ENCODE results near the gene RTP1. TPM values are rescaled to one million over a fixed set of nuclear protein-coding genes. Genes with fewer than 3 reads are reported as not detected.
"Not testable (repeated sequence)": the region's sequence is repeated elsewhere in the genome, so short reads cannot be mapped to it uniquely, and the experiment has no call there.

RTP1 gene
- polyA plus RNA-seq, 12 donors = 0.08 to 0.60 (median 0.31) TPM; not detected in 6

DNA sequence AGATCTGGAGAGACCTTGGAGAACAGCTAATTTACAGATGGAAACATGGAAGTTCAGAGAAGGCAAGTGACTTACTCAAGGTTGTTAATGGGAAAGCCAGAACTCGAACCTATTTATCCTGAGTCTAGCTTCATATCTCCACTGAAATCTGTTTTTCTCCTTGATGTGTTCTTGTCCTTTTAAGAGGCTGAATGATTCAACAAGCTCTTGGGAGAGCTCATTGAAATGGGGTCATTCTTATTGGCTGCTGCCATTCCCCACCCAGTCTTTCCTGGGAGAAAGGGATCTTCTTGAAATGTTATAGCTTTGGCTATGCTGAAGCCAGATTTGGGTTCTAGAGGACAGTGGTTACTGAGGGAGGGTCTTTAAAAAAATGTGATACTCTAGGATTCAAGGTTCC, 41.0 kb downstream of the RTP1 start:
- DNase-seq = no peak

DNA sequence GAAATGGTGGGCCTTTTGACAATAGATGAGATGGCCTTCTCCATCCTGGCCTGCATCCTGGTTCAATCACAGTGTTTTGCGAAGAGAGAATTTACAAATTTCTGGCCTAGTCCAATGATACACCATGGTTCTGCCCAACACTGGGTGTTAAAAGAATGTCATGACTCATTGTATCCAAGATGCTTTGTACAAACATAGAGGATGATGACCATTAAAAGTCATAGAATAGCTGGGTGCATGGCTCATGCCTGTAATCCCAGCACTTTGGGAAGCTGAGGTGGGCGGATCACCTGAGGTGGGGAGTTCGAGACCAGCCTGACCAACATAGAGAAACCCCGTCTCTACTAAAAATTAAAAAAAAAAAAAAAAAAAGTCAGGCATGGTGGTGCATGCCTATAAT, 41.5 kb downstream of the RTP1 start:
- not testable (repeated sequence) for DNase-seq

DNA sequence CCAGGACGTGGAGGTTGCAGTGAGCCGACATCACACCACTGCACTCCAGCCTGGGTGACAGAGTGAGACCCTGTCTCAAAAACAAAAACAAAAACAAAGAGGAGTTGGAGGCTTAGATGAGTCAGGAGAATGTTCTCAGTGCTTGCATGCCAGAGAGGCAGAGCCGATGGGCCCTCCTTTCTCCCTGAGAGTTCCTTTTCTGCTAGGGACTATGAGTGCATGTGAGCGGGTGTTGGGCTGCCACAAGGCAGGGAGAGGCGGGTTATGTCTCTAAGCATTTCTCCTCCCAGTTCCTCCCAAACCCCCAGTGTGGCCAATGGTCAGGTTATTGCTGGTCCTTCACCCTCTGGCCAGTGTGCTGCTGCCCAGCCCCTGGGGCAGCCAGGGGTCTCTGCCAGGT, 45.1 kb downstream of the RTP1 start:
- no peak for DNase-seq

DNA sequence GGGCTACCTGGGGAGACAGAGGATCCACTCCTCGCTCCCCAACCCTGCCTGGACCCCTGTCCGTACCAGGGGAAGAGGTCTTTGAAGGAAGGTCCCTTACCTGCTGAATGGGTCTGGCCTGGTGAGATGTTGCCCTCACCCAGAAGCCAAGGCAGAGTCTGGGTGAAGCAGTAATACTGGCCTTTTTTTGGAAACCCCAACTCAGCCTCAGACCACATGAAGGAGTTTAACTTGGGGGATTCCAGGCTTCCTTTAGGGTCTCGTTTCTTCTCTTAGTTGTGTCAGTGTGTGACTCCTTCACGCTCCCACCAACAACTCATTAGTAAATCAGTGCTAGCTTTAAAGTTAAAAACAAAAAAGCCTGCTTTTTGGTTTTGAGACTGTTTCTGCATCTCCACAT, 45.6 kb downstream of the RTP1 start:
- no peak for DNase-seq

DNA sequence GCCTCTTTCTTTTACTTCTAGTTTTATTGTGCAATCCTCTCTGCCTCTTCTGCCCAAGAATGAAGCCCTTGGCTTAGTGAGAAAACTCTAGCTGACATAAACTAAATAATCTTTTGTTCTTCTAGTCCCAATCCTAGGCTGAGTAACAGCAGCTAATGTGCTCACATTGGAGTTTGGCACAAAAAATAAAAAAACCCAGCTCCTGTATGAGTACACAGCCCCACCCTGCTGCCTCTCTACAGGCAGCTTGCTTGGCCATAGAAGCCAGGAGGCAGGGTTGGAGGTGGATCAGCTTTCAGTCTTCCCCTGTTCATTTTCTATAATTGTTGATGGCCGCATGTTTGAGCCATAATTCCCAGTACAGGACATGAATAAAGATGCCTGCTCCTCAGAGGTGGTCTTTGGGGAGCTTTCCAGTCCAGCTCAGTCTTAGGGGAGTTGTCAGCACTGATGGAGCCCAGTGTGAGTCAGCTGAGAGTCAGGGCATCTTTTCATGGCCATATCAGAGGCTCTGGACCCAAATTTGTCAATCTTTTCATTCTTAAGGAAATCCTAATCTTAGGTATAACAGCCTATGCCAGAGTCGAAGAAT, 46.7 kb downstream of the RTP1 start:
- no peak for DNase-seq

DNA sequence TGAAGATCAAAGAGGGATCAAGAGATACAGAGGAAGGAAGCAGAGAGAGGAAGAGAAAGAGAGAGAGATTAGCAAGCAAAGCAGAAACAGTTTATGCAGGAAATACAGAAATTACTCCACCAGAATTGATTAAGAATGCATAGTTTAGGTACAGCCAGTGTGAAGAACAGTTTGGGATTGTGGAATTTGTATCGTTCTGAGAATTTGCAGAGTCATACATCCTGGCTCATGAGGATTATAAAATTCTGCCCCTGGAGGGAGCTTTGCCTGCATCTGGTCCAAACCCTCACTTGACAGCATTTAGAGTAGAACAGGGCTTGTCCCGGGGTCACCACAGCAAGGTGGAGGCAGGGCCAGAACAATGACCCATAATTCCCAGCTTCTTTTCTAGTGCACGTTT, 50.1 kb downstream of the RTP1 start:
- DNase-seq = no peak

Other genes with a start within 250 kb of the RTP1 start
- gene RPL39L, start 58.0 kb upstream of the RTP1 start, polyA plus RNA-seq (ENCODE audit: insufficient read length in 12 of 12) = 100 to 1,000 TPM in 1 of 12 donors, 10 to 100 TPM in 4, 1 to 10 TPM in 6, not detected in 1; 7.3 to 239 (median 9.6) TPM
- gene MASP1, start 94.3 kb downstream of the RTP1 start, polyA plus RNA-seq (ENCODE audit: insufficient read length in 12 of 12) = 10 to 100 TPM in 5 of 12 donors, 1 to 10 TPM in 6, not detected in 1; 5.3 to 17.6 (median 9.0) TPM
- gene RTP4, start 170.9 kb downstream of the RTP1 start, polyA plus RNA-seq (ENCODE audit: insufficient read length in 12 of 12) = under 1 TPM in 8 of 12 donors, not detected in 4; 0.12 to 0.64 (median 0.31) TPM